Upper lobe of right lung (tissue), 1 donor: ENCODE results near the gene OSBPL9. TPM values are rescaled to one million over a fixed set of nuclear protein-coding genes. Genes with fewer than 3 reads are reported as not detected.

Experiments used
- ATAC-seq: fragments of 200-7000 bp; cut with Tn5 transposase; one replicate; pipeline ENCODE4 v1.9.1; 2020; ENCODE audit warnings: mild to moderate bottlenecking, moderate library complexity
- DNase-seq: peaks from one replicate; pipeline ENCODE4 v3.0.0-alpha.2; 2020
- H3K27ac ChIP-seq: fragments of 200-600 bp; one replicate; pipeline ENCODE4 v1.8.0; 2022
- H3K27me3 ChIP-seq: fragments of 200-600 bp; one replicate; pipeline ENCODE4 v1.8.0; 2022; ENCODE audit warnings: mild to moderate bottlenecking
- H3K36me3 ChIP-seq: fragments of 200-600 bp; one replicate; pipeline ENCODE4 v1.8.0; 2022
- H3K4me1 ChIP-seq: fragments of 200-600 bp; one replicate; pipeline ENCODE4 v1.8.0; 2022
- H3K4me3 ChIP-seq: fragments of 200-600 bp; one replicate; pipeline ENCODE4 v1.8.0; 2022; ENCODE audit warnings: mild to moderate bottlenecking
- H3K9me3 ChIP-seq: fragments of 200-600 bp; one replicate; pipeline ENCODE4 v1.8.0; 2022
- CTCF ChIP-seq: fragments of 200-600 bp; IDR thresholded peaks from one replicate; pipeline ENCODE4 v1.8.0; 2022; ENCODE audit warnings: antibody characterized with exemption
- intact Hi-C: fragments of 100-400 bp; cut with DNase I; formaldehyde crosslinking; loops from one replicate; pipeline ENCODE4 v1.11.0; 2022
- total RNA-seq: library from RNA; stranded (reverse); fragmentation: NEBNext Ultra II Directional; extraction: Animal tissue kit (Norgen Biotek cat#: 25700); gene quantifications from one replicate; pipeline ENCODE4 v1.2.1, GENCODE V29; 2021
- donor health status: DM: no; HTN: yes; CAD: no; lungs with severe emphysema.

The OSBPL9 gene
- total RNA-seq, 1 donor from 2014 or later, result 72.7 TPM

- no peak for TF ChIP-seq CTCF
- DNase-seq (no peak), ATAC-seq (no peak)
- no peaks in the 10 kb centered on the region for H3K27me3 ChIP-seq
- H3K4me3 ChIP-seq, result no peak overlapping the region
- no peak overlapping the region for H3K27ac ChIP-seq
- intact Hi-C loops, result no loop called here
- H3K9me3 ChIP-seq, result no peaks in the 10 kb centered on the region
- H3K36me3 ChIP-seq, result peaks cover 31% of the 10 kb centered on the region
- H3K4me1 ChIP-seq, result no peaks in the 10 kb centered on the region
Measured at GRCh38 chr1:51761351-51761750, 144.5 kb downstream of the OSBPL9 start.

GRCh38 chr1:51768971-51769588 lies 152.2 kb downstream of the OSBPL9 start:
- ATAC-seq (peak; percentile 87), DNase-seq (no peak)
- H3K27me3 ChIP-seq, result no peaks in the 10 kb centered on the region
- H3K9me3 ChIP-seq, result no peaks in the 10 kb centered on the region
- intact Hi-C loops, result no loop called here
- no peak overlapping the region for H3K4me3 ChIP-seq
- TF ChIP-seq CTCF, result peak; percentile 86
- H3K27ac ChIP-seq, result no peak overlapping the region
- peaks cover 65% of the 10 kb centered on the region for H3K36me3 ChIP-seq
- H3K4me1 ChIP-seq, result no peaks in the 10 kb centered on the region

- no peak for ATAC-seq
- Histone ChIP-seq H3K4me3 (no peak overlapping the region), H3K27ac (no peak overlapping the region), H3K27me3 (no peaks in the 10 kb centered on the region), H3K9me3 (no peaks in the 10 kb centered on the region), H3K4me1 (no peaks in the 10 kb centered on the region), H3K36me3 (peaks cover 82% of the 10 kb centered on the region)
- intact Hi-C loops, result no loop called here
- DNase-seq, result no peak
- no peak for TF ChIP-seq CTCF
Measured at GRCh38 chr1:51776408-51776807, 159.5 kb downstream of the OSBPL9 start.

- Histone ChIP-seq H3K4me3 (no peak overlapping the region), H3K4me1 (no peaks in the 10 kb centered on the region), H3K36me3 (peaks cover 89% of the 10 kb centered on the region)
Measured at GRCh38 chr1:51780927-51781326, 164.0 kb downstream of the OSBPL9 start.

GRCh38 chr1:51784997-51785421 lies 168.1 kb downstream of the OSBPL9 start:
- DNase-seq, result no peak

More at GRCh38 chr1:51780927-51781326, 164.0 kb downstream of the OSBPL9 start:
- H3K27me3 ChIP-seq, result no peaks in the 10 kb centered on the region
- DNase-seq (no peak), ATAC-seq (no peak)
- TF ChIP-seq CTCF, result no peak
- intact Hi-C loops, result no loop called here
- H3K27ac ChIP-seq, result no peak overlapping the region
- H3K9me3 ChIP-seq, result no peaks in the 10 kb centered on the region

More at GRCh38 chr1:51784997-51785421, 168.1 kb downstream of the OSBPL9 start:
- peaks cover 99% of the 10 kb centered on the region for H3K36me3 ChIP-seq
- no peak overlapping the region for H3K27ac ChIP-seq
- no peak overlapping the region for H3K4me3 ChIP-seq
- no peaks in the 10 kb centered on the region for H3K4me1 ChIP-seq
- H3K27me3 ChIP-seq, result no peaks in the 10 kb centered on the region
- peak; percentile 17 for ATAC-seq
- no peak for TF ChIP-seq CTCF
- intact Hi-C loops, result no loop called here
- H3K9me3 ChIP-seq, result no peaks in the 10 kb centered on the region
